HepG2 (cell line): Measurements from ENCODE around the gene FALEC.

Source experiments
- FOSL1 ChIP-seq: sonication (generic); formaldehyde crosslinking; IDR thresholded peaks from 2 replicates; pipeline ENCODE4 v1.9.0; 2021; ENCODE audit warnings: missing genetic modification reagents, borderline replicate concordance
- HNF4G ChIP-seq, 2 experiments: sonication (generic) in 1 of 2; formaldehyde crosslinking in 1 of 2; IDR thresholded peaks; 2 replicates each; pipeline versions ENCODE4 v1.4.0 to v1.6.1; 2011 to 2020; ENCODE audit warnings: borderline replicate concordance in 2 of 2, low read depth in 2 of 2, mild to moderate bottlenecking in 2 of 2, low read length in 1 of 2, missing genetic modification reagents in 1 of 2, moderate library complexity in 1 of 2
- POLR2AphosphoS5 ChIP-seq: IDR thresholded peaks from 2 replicates; pipeline ENCODE4 v1.6.1; 2012; ENCODE audit warnings: low read depth, low read length
- REPIN1 ChIP-seq: sonication (generic); formaldehyde crosslinking; IDR thresholded peaks from 2 replicates; pipeline ENCODE4 v1.8.0; 2022; ENCODE audit warnings: missing genetic modification reagents, low read depth, mild to moderate bottlenecking, borderline replicate concordance
- REST ChIP-seq, 2 experiments: IDR thresholded peaks; 2 replicates each; pipeline ENCODE4 v1.6.1; 2011 to 2012; ENCODE audit warnings: low read length in 2 of 2, borderline replicate concordance in 1 of 2, low read depth in 1 of 2, mild to moderate bottlenecking in 1 of 2, moderate library complexity in 1 of 2
- RFXANK ChIP-seq: IDR thresholded peaks from 2 replicates; pipeline ENCODE4 v1.6.1; 2016
- THRA ChIP-seq: sonication (generic); formaldehyde crosslinking; IDR thresholded peaks from 2 replicates; pipeline ENCODE4 v1.4.0; 2020; ENCODE audit warnings: missing genetic modification reagents, borderline replicate concordance
- ZNF263 ChIP-seq: sonication (generic); formaldehyde crosslinking; IDR thresholded peaks from 2 replicates; pipeline ENCODE4 v1.4.0; 2020; ENCODE audit warnings: missing genetic modification reagents

DNA sequence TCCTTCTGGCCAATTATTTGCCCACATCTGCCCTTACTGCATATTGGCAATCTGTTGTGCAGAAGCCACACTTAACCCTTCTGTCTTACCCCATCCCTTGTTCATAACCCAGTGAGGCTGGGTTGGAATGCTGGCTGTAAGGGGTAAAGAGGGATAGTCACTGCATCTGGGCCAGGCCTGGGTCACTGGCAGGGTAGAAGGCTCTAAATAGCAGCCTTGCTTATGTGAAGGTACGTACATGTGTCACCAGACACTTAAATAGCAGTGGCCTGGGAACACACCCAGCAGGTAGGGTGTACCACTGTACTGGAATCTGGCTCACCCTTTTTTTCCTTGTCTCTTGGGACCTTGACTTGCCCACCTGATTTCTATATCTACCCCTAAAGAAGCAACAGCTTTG is 38.2 kb upstream of the FALEC start:
- TF ChIP-seq THRA (no peak), RFXANK (no peak), ZNF263 (CRISPR knock-in tag) (no peak), POLR2AphosphoS5 (no peak), FOSL1 (CRISPR knock-in tag) (no peak), REST (IDR thresholded peaks at IDR 0.05; ENCODE audit: borderline replicate concordance in 1 of 2, low read depth in 1 of 2, low read length in 2 of 2) (no peak), REPIN1 (CRISPR knock-in tag) (no peak), HNF4G (IDR thresholded peaks at IDR 0.05; ENCODE audit: borderline replicate concordance, low read depth, low read length) (no peak), HNF4G (CRISPR knock-in tag; IDR thresholded peaks at IDR 0.05; ENCODE audit: borderline replicate concordance, low read depth) (no peak)
